ENCODE results near the gene PLAGL1.

DNA sequence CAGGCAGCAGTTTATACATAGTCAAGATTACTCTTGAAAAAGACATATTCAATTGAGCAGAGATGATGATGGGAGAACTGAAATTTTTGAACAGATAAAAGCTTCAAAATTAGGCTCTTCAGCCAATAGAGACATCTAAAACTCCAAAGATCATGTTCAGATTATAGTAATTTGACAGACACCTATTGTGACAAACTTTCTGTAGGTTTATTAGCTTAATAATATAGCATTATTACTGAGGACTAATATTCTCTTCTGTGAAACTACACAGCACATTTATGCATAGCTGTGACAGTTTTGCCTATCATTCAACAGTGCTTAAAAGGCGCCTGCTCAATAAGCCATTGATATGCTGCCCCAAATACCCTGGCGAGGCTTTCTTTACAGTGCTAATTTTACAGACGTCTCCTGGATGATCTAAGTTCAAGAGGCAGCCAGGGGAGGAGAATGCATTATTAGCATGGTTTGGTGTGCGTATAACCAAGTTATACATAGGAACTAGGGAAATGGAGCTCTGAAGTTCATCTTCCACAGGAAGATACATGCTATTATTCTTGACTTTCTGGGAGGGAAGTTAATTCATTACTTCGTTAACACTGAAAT, 21.5 kb downstream of the PLAGL1 start:
- TF ChIP-seq POLR2A (IDR thresholded peaks at IDR 0.05): no peak
- TF ChIP-seq CTCF (IDR thresholded peaks at IDR 0.05): no peak
